Cardiac muscle cell (in vitro differentiated cells and primary cell): ENCODE results near the gene TGIF2. TPM values are rescaled to one million over a fixed set of nuclear protein-coding genes. Genes with fewer than 3 reads are reported as not detected.
A peak's percentile ranks its signal among the peaks of the same experiment; 100 is the strongest.
"Not testable (repeated sequence)": the region's sequence is repeated elsewhere in the genome, so short reads cannot be mapped to it uniquely, and the experiment has no call there.

Source experiments
- DNase-seq, 2 donors: peaks; one replicate each; pipeline versions ENCODE4 v3.0.0 to v3.0.0-alpha.2; 2010 to 2017; ENCODE audit warnings: low read depth in 1 of 2, low spot score in 1 of 2
- H3K27ac ChIP-seq: fragments of 200-600 bp; sonication (generic); 2 replicates; pipeline ENCODE4 v1.5.1; 2016
- H3K27me3 ChIP-seq: fragments of 200-600 bp; sonication (generic); 2 replicates; pipeline ENCODE4 v1.6.0; 2016; ENCODE audit warnings: control low read depth
- H3K36me3 ChIP-seq: fragments of 200-600 bp; sonication (generic); 2 replicates; pipeline ENCODE4 v1.5.1; 2016; ENCODE audit warnings: control low read depth
- H3K4me1 ChIP-seq: fragments of 200-600 bp; sonication (generic); 2 replicates; pipeline ENCODE4 v1.8.1; 2017; ENCODE audit warnings: low read depth, mild to moderate bottlenecking, mixed run types
- H3K4me3 ChIP-seq: fragments of 200-600 bp; sonication (generic); 2 replicates; pipeline ENCODE4 v1.5.1; 2016; ENCODE audit warnings: mild to moderate bottlenecking
- H3K9me3 ChIP-seq: fragments of 200-600 bp; sonication (generic); 2 replicates; pipeline ENCODE4 v1.5.1; 2017; ENCODE audit warnings: low read depth, mild to moderate bottlenecking, control low read depth
- CTCF ChIP-seq: IDR thresholded peaks from 2 replicates; pipeline ENCODE4 v1.5.1; 2012; ENCODE audit warnings: low read depth, mild to moderate bottlenecking, low read length
- polyA plus RNA-seq: library from polyadenylated mRNA; unstranded; fragments of >200 nt; fragmentation: Nextera tagmentation; extraction: Ambion mirVana; gene quantifications from 2 replicates; pipeline ENCODE4 v1.2.1, GENCODE V29; 2016
- total RNA-seq: library from RNA; depleted of rRNA; stranded (reverse); fragments of >200 nt; gene quantifications from 2 replicates; pipeline ENCODE4 v1.2.3, GENCODE V29; 2016

Gene TGIF2
- total and polyA plus RNA-seq, 2 experiments from 2014 or later: 59.4 to 69.5 TPM

DNA sequence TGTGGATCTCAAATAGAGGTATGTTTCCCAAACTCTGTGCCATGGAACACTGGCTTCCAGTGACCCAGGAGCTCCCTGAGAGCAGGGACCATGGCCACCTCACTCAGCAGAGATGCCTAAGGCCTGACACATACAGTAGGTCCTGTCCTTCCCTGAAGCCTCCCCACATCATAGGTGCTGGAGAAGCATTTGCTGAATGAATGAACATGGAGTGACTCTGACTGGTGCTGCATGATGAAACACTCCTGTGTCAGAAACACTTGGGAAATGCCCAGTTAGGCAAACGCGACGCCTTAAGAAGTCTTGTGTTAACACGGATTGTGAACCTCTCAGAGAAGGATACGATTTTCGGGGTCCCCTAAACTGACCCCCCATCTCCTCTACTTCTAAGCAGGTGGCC is 58.2 kb downstream of the TGIF2 start:
- Histone ChIP-seq H3K36me3 (no peaks in the 10 kb centered on the region), H3K27me3 (no peaks in the 10 kb centered on the region), H3K4me1 (no peaks in the 10 kb centered on the region), H3K27ac (no peak overlapping the region), H3K4me3 (no peak overlapping the region), H3K9me3 (no peaks in the 10 kb centered on the region)
- no peak for TF ChIP-seq CTCF
- no peak for DNase-seq

DNA sequence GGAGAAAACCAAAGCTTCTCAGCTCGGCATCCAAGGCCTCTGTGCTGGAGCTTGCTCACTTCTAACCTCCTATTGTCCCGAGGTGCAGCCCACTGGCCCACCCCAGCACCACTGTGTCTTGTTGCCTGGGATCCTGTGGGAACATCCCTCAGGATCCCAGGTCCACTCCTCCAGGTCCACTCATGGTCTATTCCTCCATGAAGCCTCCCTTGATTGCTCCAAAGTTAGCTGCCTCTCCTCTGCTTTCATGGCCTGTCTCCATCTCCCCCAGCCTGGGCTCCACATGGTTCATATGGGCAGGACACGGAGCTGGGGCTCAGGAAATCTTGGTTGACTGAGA is 58.7 kb downstream of the TGIF2 start:
- Histone ChIP-seq H3K4me1 (no peaks in the 10 kb centered on the region), H3K4me3 (no peak overlapping the region), H3K36me3 (no peaks in the 10 kb centered on the region), H3K27me3 (no peaks in the 10 kb centered on the region), H3K27ac (no peak overlapping the region), H3K9me3 (no peaks in the 10 kb centered on the region)
- no peak for DNase-seq
- no peak for TF ChIP-seq CTCF

DNA sequence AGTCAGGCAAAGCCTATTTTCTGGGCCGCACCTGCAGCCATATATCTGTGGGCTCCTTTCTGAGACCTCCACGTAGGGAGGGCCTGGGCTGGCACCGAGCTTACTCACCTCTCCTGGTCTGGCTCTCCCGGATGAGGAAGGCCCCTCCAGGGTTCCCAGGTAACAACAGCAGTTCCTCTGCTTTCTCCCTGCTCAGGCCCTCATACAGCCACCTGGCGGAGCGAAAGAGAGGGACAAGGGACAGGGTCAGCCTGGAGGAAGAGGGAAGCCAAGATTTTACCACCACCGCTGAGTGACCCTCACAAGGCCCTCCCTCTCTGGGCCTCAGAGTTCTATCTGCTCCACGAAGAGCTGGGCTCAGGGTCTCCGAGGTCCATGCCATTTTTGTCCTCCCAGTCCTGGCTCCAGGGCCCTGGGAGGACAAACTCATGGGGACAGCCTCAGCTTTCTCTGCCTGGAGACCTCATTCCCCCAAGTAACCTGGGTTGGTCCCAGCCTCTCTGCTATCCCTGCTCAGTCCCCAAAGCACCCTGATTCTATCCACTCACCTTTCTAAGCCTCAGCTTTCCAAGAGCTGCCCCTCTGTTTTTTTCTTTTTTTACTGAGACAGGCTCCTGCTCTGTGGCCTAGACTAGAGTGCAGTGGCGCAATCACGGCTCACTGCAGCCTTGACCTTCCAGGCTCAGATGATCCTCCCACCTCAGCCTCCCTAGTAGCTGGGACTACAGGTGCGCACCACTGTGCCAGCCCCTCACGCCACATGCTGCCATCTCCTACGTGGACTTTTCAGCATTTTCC is 59.3 kb downstream of the TGIF2 start:
- no peaks in the 10 kb centered on the region for H3K27me3 ChIP-seq
- H3K27ac ChIP-seq: no peak overlapping the region
- peak in 1 of 2 donors; percentile 13 for DNase-seq
- H3K9me3 ChIP-seq: no peaks in the 10 kb centered on the region
- no peak for TF ChIP-seq CTCF
- no peaks in the 10 kb centered on the region for H3K36me3 ChIP-seq
- no peaks in the 10 kb centered on the region for H3K4me1 ChIP-seq
- no peak overlapping the region for H3K4me3 ChIP-seq

GRCh38 chr20:36633285-36633772 is 59.9 kb downstream of the TGIF2 start:
- no peaks in the 10 kb centered on the region for H3K27me3 ChIP-seq
- TF ChIP-seq CTCF: no peak
- no peaks in the 10 kb centered on the region for H3K9me3 ChIP-seq
- no peak overlapping the region for H3K27ac ChIP-seq
- H3K36me3 ChIP-seq: no peaks in the 10 kb centered on the region
- no peak for DNase-seq
- no peaks in the 10 kb centered on the region for H3K4me1 ChIP-seq
- H3K4me3 ChIP-seq: no peak overlapping the region

GRCh38 chr20:36634342-36634741 is 60.9 kb downstream of the TGIF2 start:
- no peak for TF ChIP-seq CTCF
- DNase-seq: no peak
- no peaks in the 10 kb centered on the region for H3K4me1 ChIP-seq
- H3K27me3 ChIP-seq: no peaks in the 10 kb centered on the region
- H3K27ac ChIP-seq: no peak overlapping the region
- no peaks in the 10 kb centered on the region for H3K36me3 ChIP-seq
- H3K9me3 ChIP-seq: no peaks in the 10 kb centered on the region
- no peak overlapping the region for H3K4me3 ChIP-seq

- H3K27ac ChIP-seq, H3K4me3 ChIP-seq, H3K4me1 ChIP-seq, H3K27me3 ChIP-seq, H3K9me3 ChIP-seq, DNase-seq, H3K36me3 ChIP-seq: not testable (repeated sequence)
Measured at GRCh38 chr20:36638876-36639400, 65.5 kb downstream of the TGIF2 start.
